Measurements from ENCODE around the gene SOX5.

The SOX5 gene

GRCh38 chr12:23694920-23695319, 254.6 kb downstream of the SOX5 start:
- DNase-seq (ENCODE audit: low read depth in 1 of 2, low spot score in 1 of 2): no peak

GRCh38 chr12:23694307-23694706, 255.2 kb downstream of the SOX5 start:
- DNase-seq (ENCODE audit: low read depth in 1 of 2, low spot score in 1 of 2): no peak

GRCh38 chr12:23687947-23688346, 261.5 kb downstream of the SOX5 start:
- no peak for DNase-seq (ENCODE audit: low read depth in 1 of 2, low spot score in 1 of 2)

- no peak for DNase-seq (ENCODE audit: low read depth in 1 of 2, low spot score in 1 of 2)
These were observed 263.4 kb downstream of the SOX5 start for GRCh38 chr12:23686095-23686494.

- DNase-seq (ENCODE audit: low read depth in 1 of 2, low spot score in 1 of 2): no peak
These were observed 265.3 kb downstream of the SOX5 start for GRCh38 chr12:23684121-23684520.

GRCh38 chr12:23681237-23681636, 268.2 kb downstream of the SOX5 start:
- DNase-seq (ENCODE audit: low read depth in 1 of 2, low spot score in 1 of 2): no peak

GRCh38 chr12:23674064-23674463, 275.4 kb downstream of the SOX5 start:
- DNase-seq (ENCODE audit: low read depth in 1 of 2, low spot score in 1 of 2): no peak

- DNase-seq (ENCODE audit: low read depth in 1 of 2, low spot score in 1 of 2): no peak
These were observed 277.6 kb downstream of the SOX5 start for GRCh38 chr12:23671881-23672280.

GRCh38 chr12:23670684-23671083, 278.8 kb downstream of the SOX5 start:
- DNase-seq (ENCODE audit: low read depth in 1 of 2, low spot score in 1 of 2): no peak

- no peak for DNase-seq (ENCODE audit: low read depth in 1 of 2, low spot score in 1 of 2)
These were observed 279.8 kb downstream of the SOX5 start for GRCh38 chr12:23669691-23670090.

GRCh38 chr12:23666866-23667265, 282.6 kb downstream of the SOX5 start:
- no peak for DNase-seq (ENCODE audit: low read depth in 1 of 2, low spot score in 1 of 2)

- DNase-seq (ENCODE audit: low read depth in 1 of 2, low spot score in 1 of 2): no peak
These were observed 286.5 kb downstream of the SOX5 start for GRCh38 chr12:23662966-23663365.

GRCh38 chr12:23659131-23659530, 290.3 kb downstream of the SOX5 start:
- DNase-seq (ENCODE audit: low read depth in 1 of 2, low spot score in 1 of 2): no peak

- DNase-seq (ENCODE audit: low read depth in 1 of 2, low spot score in 1 of 2): no peak
These were observed 291.9 kb downstream of the SOX5 start for GRCh38 chr12:23657598-23657997.

GRCh38 chr12:23655884-23656283, 293.6 kb downstream of the SOX5 start:
- no peak for DNase-seq (ENCODE audit: low read depth in 1 of 2, low spot score in 1 of 2)

- DNase-seq (ENCODE audit: low read depth in 1 of 2, low spot score in 1 of 2): no peak
These were observed 294.4 kb downstream of the SOX5 start for GRCh38 chr12:23655112-23655511.

GRCh38 chr12:23648546-23648945, 300.9 kb downstream of the SOX5 start:
- no peak for DNase-seq (ENCODE audit: low read depth in 1 of 2, low spot score in 1 of 2)

- no peak for DNase-seq (ENCODE audit: low read depth in 1 of 2, low spot score in 1 of 2)
These were observed 308.7 kb downstream of the SOX5 start for GRCh38 chr12:23640754-23641153.

GRCh38 chr12:23634344-23634743, 315.1 kb downstream of the SOX5 start:
- DNase-seq (ENCODE audit: low read depth in 1 of 2, low spot score in 1 of 2): no peak

- no peak for DNase-seq (ENCODE audit: low read depth in 1 of 2, low spot score in 1 of 2)
These were observed 317.6 kb downstream of the SOX5 start for GRCh38 chr12:23631786-23632377.

GRCh38 chr12:23630524-23630923, 318.9 kb downstream of the SOX5 start:
- no peak for DNase-seq (ENCODE audit: low read depth in 1 of 2, low spot score in 1 of 2)

GRCh38 chr12:23628806-23629205, 320.7 kb downstream of the SOX5 start:
- DNase-seq (ENCODE audit: low read depth in 1 of 2, low spot score in 1 of 2): no peak

- DNase-seq (ENCODE audit: low read depth in 1 of 2, low spot score in 1 of 2): no peak
These were observed 322.7 kb downstream of the SOX5 start for GRCh38 chr12:23626791-23627190.

GRCh38 chr12:23621900-23622299, 327.6 kb downstream of the SOX5 start:
- DNase-seq (ENCODE audit: low read depth in 1 of 2, low spot score in 1 of 2): no peak
